K562 (cell line): ENCODE measurements around the gene USP6. TPM values are rescaled to one million over a fixed set of nuclear protein-coding genes. Genes with fewer than 3 reads are reported as not detected.

Experiments
- ATAC-seq: fragments of 200-7000 bp; cut with Tn5 transposase; 3 replicates; pipeline ENCODE4 v1.9.1; 2020; ENCODE audit warnings: moderate library complexity
- BruUV-seq: library from RNA; stranded (reverse); fragments of 400-500 nt; replicated peaks from 2 replicates; lab custom pipeline; 2021; lab: Mats Ljungman, UMichigan
- CTCF ChIA-PET: fragments of 300-600 bp; formaldehyde crosslinking; extraction: SDS; loops from one replicate; lab custom pipeline; 2021; ENCODE audit warnings: low intra/inter-chr PET ratio; lab: Yijun Ruan, JAX
- POLR2A ChIA-PET: fragments of 300-600, 350-650 bp; sonication (Branson Sonifier 250); formaldehyde crosslinking; extraction: SDS; loops from one replicate; lab custom pipeline; 2021; ENCODE audit warnings: antibody characterized with exemption, inconsistent platforms; lab: Yijun Ruan, JAX
- DNase-seq, 4 experiments: peaks; one replicate each; pipeline versions ENCODE4 v3.0.0 to v3.0.0-alpha.2; 2011 to 2018; ENCODE audit warnings: low spot score in 3 of 4, mixed read lengths in 3 of 4; ENCODE audit errors: extremely low read depth in 1 of 4
- FAIRE-seq: peaks from 2 replicates; lab custom pipeline; 2011; peaks lifted over from hg19 to GRCh38; lab: Jason Lieb, UNC
- H2AFZ ChIP-seq: 2 replicates; pipeline ENCODE4 v1.6.0; 2011; ENCODE audit warnings: low read depth, low read length, control low read depth, inconsistent platforms
- H3K27ac ChIP-seq: fragments of 200-600 bp; 3 replicates; pipeline ENCODE4 v1.8.0; 2011; ENCODE audit warnings: low read depth, mild to moderate bottlenecking, control low read depth, inconsistent platforms, low read length, moderate library complexity, mixed read lengths; ENCODE audit errors: extremely low read depth
- H3K27me3 ChIP-seq, 2 experiments: fragments of 300-600 bp in 1 of 2; 2 replicates in 1 of 2; 3 replicates in 1 of 2; pipeline versions ENCODE4 v1.6.0 to v1.8.0; 2011; ENCODE audit warnings: inconsistent platforms in 2 of 2, low read length in 2 of 2, mild to moderate bottlenecking in 1 of 2, mixed read lengths in 1 of 2, moderate library complexity in 1 of 2; ENCODE audit not compliant: control insufficient read depth in 2 of 2, insufficient read depth in 2 of 2
- H3K36me3 ChIP-seq: fragments of 300-600 bp; 3 replicates; pipeline ENCODE4 v1.8.0; 2011; ENCODE audit warnings: mild to moderate bottlenecking, low read length, inconsistent platforms; ENCODE audit not compliant: control insufficient read depth, insufficient read depth
- H3K4me1 ChIP-seq, 2 experiments: fragments of 200-600 bp in 1 of 2; replicated peaks in 1 of 2; 2 replicates in 1 of 2; 3 replicates in 1 of 2; pipeline versions ENCODE4 v1.5.1 to v1.8.0; 2011; ENCODE audit warnings: inconsistent platforms in 2 of 2, low read length in 2 of 2, mild to moderate bottlenecking in 1 of 2, mixed read lengths in 1 of 2, moderate library complexity in 1 of 2; ENCODE audit not compliant: control insufficient read depth in 2 of 2, insufficient read depth in 2 of 2
- H3K4me2 ChIP-seq: 2 replicates; pipeline ENCODE4 v1.6.1; 2011; ENCODE audit warnings: low read length, control low read depth, inconsistent platforms, mixed read lengths; ENCODE audit not compliant: insufficient read depth
- H3K4me3 ChIP-seq: fragments of 200-600 bp; sonication (generic), shearing (Covaris generic); 2 replicates; pipeline ENCODE4 v1.5.1; 2016; ENCODE audit warnings: control low read depth, inconsistent platforms
- H3K79me2 ChIP-seq: fragments of 200-600 bp; 3 replicates; pipeline ENCODE4 v1.8.0; 2011; ENCODE audit warnings: low read length, inconsistent platforms; ENCODE audit not compliant: control insufficient read depth, insufficient read depth
- H3K9ac ChIP-seq, 2 experiments: 2 replicates each; pipeline versions ENCODE4 v1.6.0 to v1.6.1; 2011; ENCODE audit warnings: low read depth in 2 of 2, low read length in 2 of 2, control low read depth in 1 of 2, inconsistent platforms in 1 of 2, mild to moderate bottlenecking in 1 of 2, mixed read lengths in 1 of 2; ENCODE audit not compliant: insufficient read depth in 1 of 2
- H3K9me1 ChIP-seq: one replicate; pipeline ENCODE4 v1.6.0; 2011; ENCODE audit warnings: inconsistent platforms, mild to moderate bottlenecking, low read length, moderate library complexity; ENCODE audit not compliant: control insufficient read depth, insufficient read depth
- H3K9me3 ChIP-seq: replicated peaks from 2 replicates; pipeline ENCODE4 v1.5.1; 2011; ENCODE audit warnings: low read depth, low read length, inconsistent platforms; ENCODE audit not compliant: control insufficient read depth, insufficient read depth
- H4K20me1 ChIP-seq: replicated peaks from 2 replicates; pipeline ENCODE4 v1.6.1; 2011; ENCODE audit warnings: low read length, inconsistent platforms, mixed read lengths; ENCODE audit not compliant: control insufficient read depth, insufficient read depth
- DIDO1 ChIP-seq: fragments of 450-650 bp; IDR thresholded peaks from 2 replicates; pipeline ENCODE4 v1.6.1; 2016; ENCODE audit warnings: low read depth, missing biosample characterization, missing genetic modification characterization
- HMBOX1 ChIP-seq: sonication (generic); IDR thresholded peaks from 2 replicates; pipeline ENCODE4 v1.6.1; 2016
- PML ChIP-seq: IDR thresholded peaks from 2 replicates; pipeline ENCODE4 v1.6.1; 2012; ENCODE audit warnings: low read length, inconsistent platforms
- ZSCAN29 ChIP-seq: fragments of 450-650 bp; IDR thresholded peaks from 2 replicates; pipeline ENCODE4 v1.6.1; 2017
- WGBS: fragments of 100-300 bp; shearing (Covaris generic); methylation state at CpG from one replicate; pipeline ENCODE4 v1.1.6; 2016; ENCODE audit warnings: low coverage, mixed read lengths; ENCODE audit not compliant: insufficient coverage; ENCODE audit errors: missing lambda C conversion rate; 5-methylcytosine and 5-hydroxymethylcytosine counted together
- in situ Hi-C: fragments of 300-500 bp; cut with MboI; formaldehyde crosslinking; loops from 4 replicates; pipeline ENCODE4 v1.15.0; 2018; ENCODE audit warnings: inconsistent platforms, mixed read lengths
- intact Hi-C: fragments of 100-400 bp; cut with micrococcal nuclease; formaldehyde crosslinking; loops from 2 replicates; pipeline ENCODE4 v1.14.2; 2022
- polyA plus RNA-seq, 8 experiments: library from polyadenylated mRNA; depleted of rRNA in 4 of 8; stranded (reverse) in 5 of 8; unstranded in 3 of 8; fragments of >200 nt; fragmentation: Nextera tagmentation in 2 of 8; fragmentation: Illumina TruSeq in 1 of 8; extraction: Ambion mirVana in 2 of 8; extraction: Trizol in 1 of 8; gene quantifications; 2 replicates each; pipeline versions ENCODE4 v1.2.1 to v1.2.3, GENCODE V29; 2011 to 2014; ENCODE audit warnings: inconsistent platforms in 1 of 8, missing spikeins in 1 of 8
- total RNA-seq, 7 experiments: library from RNA; depleted of rRNA in 6 of 7; stranded (reverse); fragments of >200 nt in 6 of 7; fragmentation: Illumina TruSeq in 2 of 7; extraction: Trizol in 2 of 7; gene quantifications; 2 replicates each; pipeline versions ENCODE4 v1.2.1 to v1.2.3, GENCODE V29; 2011 to 2021; ENCODE audit warnings: low replicate concordance in 1 of 7
- TF ChIP-seq, protein P1 (sequence below): fragments of 450-650 bp; IDR thresholded peaks from 2 replicates; pipeline ENCODE4 v1.6.1; 2016; ENCODE audit warnings: borderline replicate concordance

Gene USP6
- total and polyA plus RNA-seq, 9 of the 15 experiments (the other 6 are each of a cell fraction or from before 2014, with no cell fraction given) = 0.01 to 0.09 (median 0.04) TPM; not detected in 4

GRCh38 chr17:5198472-5198871, 82.6 kb downstream of the USP6 start:
- FAIRE-seq (no peak), DNase-seq (no peak)
- H2AFZ ChIP-seq = no peak overlapping the region
- H3K36me3 ChIP-seq = no peaks in the 10 kb centered on the region
- BruUV-seq = no TSS peak
- no peaks in the 10 kb centered on the region for H3K79me2 ChIP-seq
- intact Hi-C loops (loop anchor here (5.0 kb wide), 1 partner anchor 239 kb away; the partner anchor contains the start of gene C1QBP), in situ Hi-C loops (no loop called here)
- no peak overlapping the region for H3K9ac ChIP-seq
- peaks cover 2 to 11% of the 10 kb centered on the region in 2 experiments; a peak in 3 of 5 replicates for H3K27me3 ChIP-seq
- H4K20me1 ChIP-seq = no peaks in the 10 kb centered on the region
- POLR2A ChIA-PET = no interaction called here
- H3K4me2 ChIP-seq = no peak overlapping the region
- no peaks in the 10 kb centered on the region for H3K4me1 ChIP-seq
- H3K9me1 ChIP-seq = no peaks in the 10 kb centered on the region
- H3K27ac ChIP-seq = no peak overlapping the region
- no peaks in the 10 kb centered on the region for H3K9me3 ChIP-seq
- TF ChIP-seq PML (no peak), HMBOX1 (no peak), DIDO1 (tag) (no peak), ZSCAN29 (no peak)
- TF ChIP-seq, protein P1, sequence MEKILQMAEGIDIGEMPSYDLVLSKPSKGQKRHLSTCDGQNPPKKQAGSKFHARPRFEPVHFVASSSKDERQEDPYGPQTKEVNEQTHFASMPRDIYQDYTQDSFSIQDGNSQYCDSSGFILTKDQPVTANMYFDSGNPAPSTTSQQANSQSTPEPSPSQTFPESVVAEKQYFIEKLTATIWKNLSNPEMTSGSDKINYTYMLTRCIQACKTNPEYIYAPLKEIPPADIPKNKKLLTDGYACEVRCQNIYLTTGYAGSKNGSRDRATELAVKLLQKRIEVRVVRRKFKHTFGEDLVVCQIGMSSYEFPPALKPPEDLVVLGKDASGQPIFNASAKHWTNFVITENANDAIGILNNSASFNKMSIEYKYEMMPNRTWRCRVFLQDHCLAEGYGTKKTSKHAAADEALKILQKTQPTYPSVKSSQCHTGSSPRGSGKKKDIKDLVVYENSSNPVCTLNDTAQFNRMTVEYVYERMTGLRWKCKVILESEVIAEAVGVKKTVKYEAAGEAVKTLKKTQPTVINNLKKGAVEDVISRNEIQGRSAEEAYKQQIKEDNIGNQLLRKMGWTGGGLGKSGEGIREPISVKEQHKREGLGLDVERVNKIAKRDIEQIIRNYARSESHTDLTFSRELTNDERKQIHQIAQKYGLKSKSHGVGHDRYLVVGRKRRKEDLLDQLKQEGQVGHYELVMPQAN = no peak
- TF ChIP-seq, all 486 proteins: peak for 0
- no peak for ATAC-seq
- WGBS = 7% methylated on average over 6 of the region's 7 CpGs
- H3K4me3 ChIP-seq = no peak overlapping the region
- CTCF ChIA-PET = no interaction called here
